HG03354 (cell line): Measurements from ENCODE around the gene CEP350.

Source experiments
- ATAC-seq: cut with Tn5 transposase; IDR thresholded peaks from one replicate; pipeline ENCODE4 v1.9.1; 2021; ENCODE audit warnings: mild to moderate bottlenecking; ENCODE audit not compliant: unreplicated experiment, poor library complexity, severe bottlenecking

Gene CEP350

GRCh38 chr1:180150982-180151381, 196.4 kb downstream of the CEP350 start:
- no peak for ATAC-seq

GRCh38 chr1:180151508-180151907, 196.9 kb downstream of the CEP350 start:
- ATAC-seq: no peak

GRCh38 chr1:180152588-180152987, 198.0 kb downstream of the CEP350 start:
- no peak for ATAC-seq

- ATAC-seq: no peak
Measured at GRCh38 chr1:180153032-180153431, 198.4 kb downstream of the CEP350 start.

GRCh38 chr1:180154003-180154324, 199.4 kb downstream of the CEP350 start:
- ATAC-seq: no peak

- ATAC-seq: peak; percentile 93
Measured at GRCh38 chr1:180154325-180155181, 199.9 kb downstream of the CEP350 start, which contains the start of gene QSOX1. QSOX1 (plus strand) TSS chr1:180154869; CDS start chr1:180154908, 39 bp downstream.

- ATAC-seq: peak; percentile 2
Measured at GRCh38 chr1:180155182-180155682, 200.6 kb downstream of the CEP350 start.

GRCh38 chr1:180156201-180156600, 201.6 kb downstream of the CEP350 start:
- no peak for ATAC-seq

GRCh38 chr1:180156631-180157091, 202.1 kb downstream of the CEP350 start:
- ATAC-seq: no peak

GRCh38 chr1:180157108-180157507, 202.5 kb downstream of the CEP350 start:
- no peak for ATAC-seq

- no peak for ATAC-seq
Measured at GRCh38 chr1:180157576-180158057, 203.0 kb downstream of the CEP350 start.

GRCh38 chr1:180158149-180159147, 203.8 kb downstream of the CEP350 start:
- ATAC-seq: no peak

GRCh38 chr1:180160357-180160756, 205.7 kb downstream of the CEP350 start:
- no peak for ATAC-seq

- no peak for ATAC-seq
Measured at GRCh38 chr1:180163041-180163440, 208.4 kb downstream of the CEP350 start.
